Measurements from ENCODE around the gene POLR3GL. TPM values are rescaled to one million over a fixed set of nuclear protein-coding genes. Genes with fewer than 3 reads are reported as not detected.

Gene POLR3GL
- total and polyA plus RNA-seq, 10 of the 15 experiments (the other 5 are each of a cell fraction or from before 2014, with no cell fraction given): 12.8 to 47.0 (median 26.6) TPM

DNA sequence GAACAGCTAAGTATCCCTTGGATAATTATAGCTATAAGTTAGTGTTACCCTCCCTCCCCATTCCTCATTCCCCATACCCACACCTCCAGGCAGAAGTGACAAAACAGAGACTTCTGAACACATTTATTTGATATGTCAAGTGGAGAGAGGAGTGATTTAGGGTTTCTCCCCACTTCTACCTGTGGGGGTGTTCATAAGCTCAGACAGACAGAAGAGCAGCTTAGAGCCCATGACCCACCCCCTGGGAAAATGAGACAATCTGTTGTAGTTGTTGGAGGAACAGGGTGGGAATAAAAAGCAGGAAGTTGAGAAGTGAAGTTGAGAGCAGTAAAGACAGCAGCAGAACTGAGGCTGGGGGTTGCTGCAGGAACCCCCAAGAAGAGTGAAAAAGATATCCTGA is 5.2 kb upstream of the POLR3GL start:
- Histone ChIP-seq H4K20me1 (ENCODE audit: control insufficient read depth, insufficient read depth) (no peaks in the 10 kb centered on the region), H3K27ac (ENCODE audit: control insufficient read depth, insufficient read depth) (no peak overlapping the region), H3K27me3 (replicated peaks in 1 of 2; ENCODE audit: control insufficient read depth in 2 of 2, insufficient read depth in 2 of 2, low read length in 1 of 2) (no peaks in the 10 kb centered on the region; a peak in 1 of 4 replicates), H3K4me1 (ENCODE audit: control insufficient read depth, insufficient read depth, low read length) (peaks cover 19% of the 10 kb centered on the region), H2AFZ (ENCODE audit: control insufficient read depth, low read depth, low read length) (no peak overlapping the region), H3K9ac (ENCODE audit: control insufficient read depth, insufficient read depth, low read length) (no peak overlapping the region), H3K4me2 (ENCODE audit: control insufficient read depth, insufficient read depth) (no peak overlapping the region), H3K9me3 (replicated peaks; ENCODE audit: control insufficient read depth, insufficient read depth, low read length) (no peaks in the 10 kb centered on the region), H3K79me2 (ENCODE audit: control insufficient read depth, insufficient read depth, low read length) (peaks cover 18% of the 10 kb centered on the region), H3K36me3 (ENCODE audit: control insufficient read depth in 2 of 2, insufficient read depth in 2 of 2, low read length in 1 of 2) (no peaks in the 10 kb centered on the region; a peak in 1 of 4 replicates), H3K4me3 (no peak overlapping the region)
- ATAC-seq: no peak
- SMC1A ChIA-PET (ENCODE audit: uncharacterized antibody, unreplicated experiment): interaction anchor here (1.3 to 4.1 kb wide), 3 partner anchors 19 to 26 kb away, joined by 4 to 37 read pairs (median 9); no protein-coding TSS in a partner anchor
- POLR2A ChIA-PET: interaction anchor here (1.1 to 5.8 kb wide), 7 partner anchors 10 to 135 kb away, joined by 3 to 58 read pairs (median 10); partner anchors contain the start of genes PEX11B and RBM8A
- no peak for DNase-seq (ENCODE audit: low read depth, low spot score)
- in situ Hi-C loops (cut with MboI): no loop called here
- RAD21 ChIA-PET (ENCODE audit: unreplicated experiment): interaction anchor here (0.9 to 4.7 kb wide), 4 partner anchors 19 to 48 kb away, joined by 3 to 47 read pairs (median 13); partner anchors contain the start of gene RBM8A
- no TSS peak for BruUV-seq (replicated peaks)
- intact Hi-C loops (cut with micrococcal nuclease; ENCODE audit: unreplicated experiment): loop anchor here (2.0 kb wide), 2 partner anchors 17 to 33 kb away; partner anchors contain the start of gene RBM8A
- CTCF ChIA-PET: interaction anchor here (1.0 to 4.1 kb wide), 3 partner anchors 19 to 114 kb away, joined by 3 to 27 read pairs (median 21); partner anchors contain the start of genes NUDT17 and RBM8A
- TF ChIP-seq FOXM1 (IDR thresholded peaks at IDR 0.05; ENCODE audit: low read depth, low read length) (no peak), GABPA (IDR thresholded peaks at IDR 0.05; ENCODE audit: low read depth) (no peak), SIX5 (IDR thresholded peaks at IDR 0.05; ENCODE audit: low read depth, low read length, severe bottlenecking) (no peak), CREM (IDR thresholded peaks at IDR 0.05; ENCODE audit: low read depth) (no peak), SREBF2 (IDR thresholded peaks at IDR 0.05; ENCODE audit: low read length) (no peak), FOS (IDR thresholded peaks at IDR 0.05; ENCODE audit: borderline replicate concordance, extremely low read depth, insufficient read length) (no peak), MTA2 (IDR thresholded peaks at IDR 0.05; ENCODE audit: low read depth) (no peak), TBL1XR1 (IDR thresholded peaks at IDR 0.05; ENCODE audit: low read depth, low read length) (no peak), HDAC2 (IDR thresholded peaks at IDR 0.05) (no peak)
- TF ChIP-seq, protein P1, sequence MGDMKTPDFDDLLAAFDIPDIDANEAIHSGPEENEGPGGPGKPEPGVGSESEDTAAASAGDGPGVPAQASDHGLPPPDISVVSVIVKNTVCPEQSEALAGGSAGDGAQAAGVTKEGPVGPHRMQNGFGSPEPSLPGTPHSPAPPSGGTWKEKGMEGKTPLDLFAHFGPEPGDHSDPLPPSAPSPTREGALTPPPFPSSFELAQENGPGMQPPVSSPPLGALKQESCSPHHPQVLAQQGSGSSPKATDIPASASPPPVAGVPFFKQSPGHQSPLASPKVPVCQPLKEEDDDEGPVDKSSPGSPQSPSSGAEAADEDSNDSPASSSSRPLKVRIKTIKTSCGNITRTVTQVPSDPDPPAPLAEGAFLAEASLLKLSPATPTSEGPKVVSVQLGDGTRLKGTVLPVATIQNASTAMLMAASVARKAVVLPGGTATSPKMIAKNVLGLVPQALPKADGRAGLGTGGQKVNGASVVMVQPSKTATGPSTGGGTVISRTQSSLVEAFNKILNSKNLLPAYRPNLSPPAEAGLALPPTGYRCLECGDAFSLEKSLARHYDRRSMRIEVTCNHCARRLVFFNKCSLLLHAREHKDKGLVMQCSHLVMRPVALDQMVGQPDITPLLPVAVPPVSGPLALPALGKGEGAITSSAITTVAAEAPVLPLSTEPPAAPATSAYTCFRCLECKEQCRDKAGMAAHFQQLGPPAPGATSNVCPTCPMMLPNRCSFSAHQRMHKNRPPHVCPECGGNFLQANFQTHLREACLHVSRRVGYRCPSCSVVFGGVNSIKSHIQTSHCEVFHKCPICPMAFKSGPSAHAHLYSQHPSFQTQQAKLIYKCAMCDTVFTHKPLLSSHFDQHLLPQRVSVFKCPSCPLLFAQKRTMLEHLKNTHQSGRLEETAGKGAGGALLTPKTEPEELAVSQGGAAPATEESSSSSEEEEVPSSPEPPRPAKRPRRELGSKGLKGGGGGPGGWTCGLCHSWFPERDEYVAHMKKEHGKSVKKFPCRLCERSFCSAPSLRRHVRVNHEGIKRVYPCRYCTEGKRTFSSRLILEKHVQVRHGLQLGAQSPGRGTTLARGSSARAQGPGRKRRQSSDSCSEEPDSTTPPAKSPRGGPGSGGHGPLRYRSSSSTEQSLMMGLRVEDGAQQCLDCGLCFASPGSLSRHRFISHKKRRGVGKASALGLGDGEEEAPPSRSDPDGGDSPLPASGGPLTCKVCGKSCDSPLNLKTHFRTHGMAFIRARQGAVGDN (IDR thresholded peaks at IDR 0.05): no peak
- TF ChIP-seq, protein P2, sequence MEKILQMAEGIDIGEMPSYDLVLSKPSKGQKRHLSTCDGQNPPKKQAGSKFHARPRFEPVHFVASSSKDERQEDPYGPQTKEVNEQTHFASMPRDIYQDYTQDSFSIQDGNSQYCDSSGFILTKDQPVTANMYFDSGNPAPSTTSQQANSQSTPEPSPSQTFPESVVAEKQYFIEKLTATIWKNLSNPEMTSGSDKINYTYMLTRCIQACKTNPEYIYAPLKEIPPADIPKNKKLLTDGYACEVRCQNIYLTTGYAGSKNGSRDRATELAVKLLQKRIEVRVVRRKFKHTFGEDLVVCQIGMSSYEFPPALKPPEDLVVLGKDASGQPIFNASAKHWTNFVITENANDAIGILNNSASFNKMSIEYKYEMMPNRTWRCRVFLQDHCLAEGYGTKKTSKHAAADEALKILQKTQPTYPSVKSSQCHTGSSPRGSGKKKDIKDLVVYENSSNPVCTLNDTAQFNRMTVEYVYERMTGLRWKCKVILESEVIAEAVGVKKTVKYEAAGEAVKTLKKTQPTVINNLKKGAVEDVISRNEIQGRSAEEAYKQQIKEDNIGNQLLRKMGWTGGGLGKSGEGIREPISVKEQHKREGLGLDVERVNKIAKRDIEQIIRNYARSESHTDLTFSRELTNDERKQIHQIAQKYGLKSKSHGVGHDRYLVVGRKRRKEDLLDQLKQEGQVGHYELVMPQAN (conservative IDR thresholded peaks at IDR 0.05): no peak
- FAIRE-seq: no peak

Measured in GM12878 (cell line).